GM19239 (cell line): ENCODE measurements around the gene SCN2B.
"Not testable (repeated sequence)": the region's sequence is repeated elsewhere in the genome, so short reads cannot be mapped to it uniquely, and the experiment has no call there.

ENCODE experiments used
- DNase-seq: peaks from one replicate; pipeline ENCODE4 v3.0.0; 2011; ENCODE audit warnings: low spot score; ENCODE audit not compliant: insufficient read length
- FAIRE-seq: peaks from 2 replicates; lab custom pipeline; 2011; peaks lifted over from hg19 to GRCh38; lab: Jason Lieb, UNC

The SCN2B gene

GRCh38 chr11:118209033-118209432, 32.6 kb upstream of the SCN2B start:
- FAIRE-seq (no peak), DNase-seq (no peak)

GRCh38 chr11:118207079-118207478, 30.6 kb upstream of the SCN2B start:
- DNase-seq (no peak), FAIRE-seq (no peak)

GRCh38 chr11:118206391-118207031, 30.1 kb upstream of the SCN2B start:
- peak; percentile 85 for FAIRE-seq

GRCh38 chr11:118205606-118206378, 29.4 kb upstream of the SCN2B start:
- peak; percentile 78 for FAIRE-seq
- DNase-seq = no peak

More at GRCh38 chr11:118206391-118207031, 30.1 kb upstream of the SCN2B start:
- no peak for DNase-seq

- FAIRE-seq = peak; percentile 86
Measured at GRCh38 chr11:118202599-118203422, 26.4 kb upstream of the SCN2B start.

GRCh38 chr11:118201966-118202365, 25.5 kb upstream of the SCN2B start:
- no peak for FAIRE-seq
- no peak for DNase-seq

More at GRCh38 chr11:118202599-118203422, 26.4 kb upstream of the SCN2B start:
- no peak for DNase-seq

GRCh38 chr11:118200901-118201680, 24.7 kb upstream of the SCN2B start:
- FAIRE-seq (peak; percentile 52), DNase-seq (no peak)

- DNase-seq = no peak
- FAIRE-seq = no peak
Measured at GRCh38 chr11:118200497-118200896, 24.1 kb upstream of the SCN2B start.

- DNase-seq = no peak
Measured at GRCh38 chr11:118199135-118199534, 22.7 kb upstream of the SCN2B start.

GRCh38 chr11:118198370-118198769, 21.9 kb upstream of the SCN2B start:
- DNase-seq = peak; percentile 46
- peak; percentile 92 for FAIRE-seq

More at GRCh38 chr11:118199135-118199534, 22.7 kb upstream of the SCN2B start:
- no peak for FAIRE-seq

GRCh38 chr11:118194835-118195627, 18.6 kb upstream of the SCN2B start:
- DNase-seq (no peak), FAIRE-seq (no peak)

- DNase-seq (no peak), FAIRE-seq (no peak)
Measured at GRCh38 chr11:118193910-118194566, 17.6 kb upstream of the SCN2B start.

- FAIRE-seq = not testable (repeated sequence)
Measured at GRCh38 chr11:118192817-118193216, 16.4 kb upstream of the SCN2B start.

GRCh38 chr11:118190942-118191506, 14.6 kb upstream of the SCN2B start:
- FAIRE-seq = not testable (repeated sequence)

More at GRCh38 chr11:118192817-118193216, 16.4 kb upstream of the SCN2B start:
- not testable (repeated sequence) for DNase-seq

GRCh38 chr11:118186346-118187107, 10.1 kb upstream of the SCN2B start:
- FAIRE-seq (no peak), DNase-seq (no peak)

More at GRCh38 chr11:118190942-118191506, 14.6 kb upstream of the SCN2B start:
- DNase-seq = not testable (repeated sequence)

- FAIRE-seq (no peak), DNase-seq (no peak)
Measured at GRCh38 chr11:118184784-118185579, 8.5 kb upstream of the SCN2B start.

- not testable (repeated sequence) for FAIRE-seq, DNase-seq
Measured at GRCh38 chr11:118183691-118184090, 7.3 kb upstream of the SCN2B start.
